ENCODE data around the gene FCGBP.

DNA sequence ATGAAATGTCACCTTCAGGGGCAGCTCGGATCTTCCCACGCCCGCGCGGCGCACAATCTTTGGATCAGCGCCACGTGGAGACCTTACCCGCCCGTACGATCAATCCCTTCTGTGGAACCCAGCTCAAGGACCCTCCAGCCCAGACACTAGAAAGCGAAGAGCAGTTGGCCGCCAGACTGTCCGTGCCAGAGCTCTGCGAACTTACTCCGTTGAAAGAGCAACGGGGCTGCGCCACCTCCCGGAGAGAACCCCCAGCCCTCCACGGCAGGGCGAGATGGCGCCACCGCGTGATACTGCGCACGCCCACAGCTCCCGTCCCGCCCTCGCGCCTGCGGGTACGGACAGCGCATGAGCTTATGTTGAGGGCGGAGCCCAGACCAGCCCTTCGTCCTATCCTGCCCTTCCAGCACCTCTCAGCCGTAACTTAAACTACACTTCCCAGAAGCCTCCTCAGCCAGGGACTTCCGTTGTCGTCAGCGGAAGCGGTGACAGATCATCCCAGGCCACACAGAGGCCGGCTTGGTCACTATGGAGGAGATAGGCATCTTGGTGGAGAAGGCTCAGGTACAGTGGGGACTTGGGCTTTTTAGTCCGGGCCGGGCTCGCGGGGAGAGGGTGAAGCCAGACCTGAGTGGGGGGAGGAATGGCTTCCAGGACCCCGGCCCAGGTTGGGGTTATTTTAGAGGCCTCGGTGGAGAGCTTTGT is 36.4 kb upstream of the FCGBP start, which contains the start of gene PSMC4:
- TF ChIP-seq CTCF (IDR thresholded peaks at IDR 0.05) (peak; percentile 57 to 95 (median 73)), POLR2A (IDR thresholded peaks at IDR 0.05) (peak; percentile 42 to 88)

Measured in heart left ventricle (tissue), 13 donors.